Memory B cell (primary cell): Measurements from ENCODE around the gene NOTCH4.
A peak's percentile ranks its signal among the peaks of the same experiment; 100 is the strongest.

Experiments used
- ATAC-seq: fragments of 150-1000 bp; cut with Tn5 transposase; 2 replicates; pipeline ENCODE4 v1.10.0; 2021; ENCODE audit warnings: low read depth, mild to moderate bottlenecking, moderate library complexity
- DNase-seq, 2 donors: peaks; one replicate each; pipeline ENCODE4 v3.0.0; 2022; ENCODE audit warnings: low spot score in 2 of 2
- H3K27ac Mint-ChIP-seq: one replicate; pipeline ENCODE4 v1.8.0; 2022; ENCODE audit warnings: mild to moderate bottlenecking, moderate library complexity, mixed read lengths
- H3K27me3 Mint-ChIP-seq: one replicate; pipeline ENCODE4 v1.8.0; 2022; ENCODE audit warnings: mixed read lengths
- H3K36me3 Mint-ChIP-seq: one replicate; pipeline ENCODE4 v1.8.0; 2022; ENCODE audit warnings: mild to moderate bottlenecking, mixed read lengths
- H3K4me1 Mint-ChIP-seq: one replicate; pipeline ENCODE4 v1.8.0; 2022; ENCODE audit warnings: mixed read lengths
- H3K4me3 Mint-ChIP-seq: one replicate; pipeline ENCODE4 v1.8.0; 2022; ENCODE audit warnings: mild to moderate bottlenecking, moderate library complexity, mixed read lengths
- H3K9me3 Mint-ChIP-seq: one replicate; pipeline ENCODE4 v1.8.0; 2022; ENCODE audit warnings: mixed read lengths

NOTCH4 gene

DNA sequence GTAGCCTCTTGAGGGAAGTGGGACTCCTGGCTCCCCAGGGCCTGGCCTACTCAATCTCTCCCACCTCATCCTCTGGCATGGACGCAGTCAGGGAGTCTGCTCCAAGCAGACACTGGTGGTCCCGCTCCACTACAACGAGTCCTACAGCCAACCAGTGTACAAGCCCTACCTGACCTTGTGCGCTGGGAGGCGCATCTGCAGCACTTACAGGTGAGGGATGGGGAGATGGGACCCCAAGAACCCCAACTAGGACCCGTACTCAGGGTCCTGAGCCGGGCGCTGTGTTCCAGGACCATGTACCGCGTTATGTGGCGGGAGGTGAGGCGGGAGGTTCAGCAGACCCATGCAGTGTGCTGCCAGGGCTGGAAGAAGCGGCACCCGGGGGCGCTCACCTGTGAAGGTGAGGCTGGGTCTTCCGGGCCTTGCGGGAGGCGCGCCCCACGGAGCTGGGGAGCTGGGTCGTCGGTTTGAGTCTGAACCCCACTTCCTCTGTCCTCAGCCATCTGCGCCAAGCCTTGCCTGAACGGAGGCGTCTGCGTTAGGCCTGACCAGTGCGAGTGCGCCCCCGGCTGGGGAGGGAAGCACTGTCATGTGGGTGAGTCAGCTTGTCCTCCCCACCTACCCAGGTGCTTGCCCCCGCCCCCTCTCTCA is 57.3 kb downstream of the NOTCH4 start:
- Mint-ChIP-seq H3K27ac (no peak overlapping the region), H3K4me1 (peaks cover 9% of the 10 kb centered on the region), H3K36me3 (peaks cover 26% of the 10 kb centered on the region), H3K4me3 (no peak overlapping the region), H3K27me3 (no peaks in the 10 kb centered on the region), H3K9me3 (no peaks in the 10 kb centered on the region)
- ATAC-seq (no peak), DNase-seq (no peak)

DNA sequence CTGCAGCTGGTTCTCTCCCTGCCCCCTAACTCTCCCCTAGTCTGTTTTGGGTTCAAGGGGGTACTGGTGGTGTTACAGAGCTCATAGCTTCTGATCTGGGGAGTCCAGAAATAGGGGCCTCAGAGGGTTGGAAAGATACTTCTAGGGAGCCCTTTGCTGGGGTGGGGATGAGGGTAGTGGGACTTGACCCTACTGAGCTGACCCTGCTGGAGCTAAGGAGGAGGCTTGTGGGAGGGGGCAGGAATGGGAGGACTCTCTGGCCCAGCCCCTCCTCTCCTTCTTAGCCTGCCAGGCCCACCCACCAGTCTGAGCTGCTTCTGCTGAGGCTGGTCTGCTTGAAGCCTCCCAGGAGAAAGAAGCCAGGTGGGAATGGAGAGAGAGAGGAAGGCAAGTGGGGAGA is 59.6 kb downstream of the NOTCH4 start, which contains the start of gene EGFL8:
Gene EGFL8 (plus strand): TSS at position 301 of the 400 bp plus-strand sequence. CDS start 1,571 bp downstream, outside the sequence.
- Mint-ChIP-seq H3K27ac (no peak within 1 kb of the TSS), H3K9me3 (no peaks in the 10 kb centered on the region), H3K4me1 (peaks cover 5% of the 10 kb centered on the region), H3K36me3 (peaks cover 8% of the 10 kb centered on the region), H3K27me3 (no peaks in the 10 kb centered on the region), H3K4me3 (no peak within 1 kb of the TSS)
- ATAC-seq (no peak), DNase-seq (no peak)

DNA sequence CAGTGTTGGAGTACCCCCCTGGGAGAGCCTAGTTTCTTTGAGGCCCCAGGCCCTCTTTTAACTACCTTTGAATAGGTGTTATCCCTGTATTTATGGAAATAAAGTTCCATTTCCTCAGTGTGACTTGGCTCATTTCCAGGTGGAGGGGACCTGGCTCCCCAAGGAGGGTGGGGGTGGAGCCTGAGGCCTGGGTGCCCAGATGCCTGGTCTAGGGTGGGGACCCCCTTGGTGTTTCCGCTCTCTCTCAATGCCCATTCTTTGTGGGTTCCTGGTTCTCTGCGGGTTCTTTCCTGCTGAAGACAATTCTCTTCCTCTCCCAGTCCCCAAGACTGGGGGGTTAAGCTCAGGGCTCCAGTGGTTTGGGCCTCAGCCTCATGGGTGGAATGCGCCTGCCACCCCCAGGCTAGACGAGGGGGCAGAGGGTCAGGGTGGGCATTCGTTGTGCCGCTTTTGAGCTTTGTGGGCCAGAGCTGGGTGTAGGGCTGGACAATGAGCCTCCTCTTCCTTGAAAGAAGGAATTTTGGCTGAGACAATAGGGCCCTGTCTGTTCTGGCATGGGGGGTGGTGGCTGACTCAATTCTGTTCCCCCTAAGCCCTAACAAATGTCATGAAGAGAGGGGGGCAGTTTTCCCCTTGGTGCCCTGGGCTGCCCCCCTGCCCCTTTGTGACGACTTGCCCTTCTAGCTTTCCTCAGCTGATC is 60.2 kb downstream of the NOTCH4 start:
- no peak for ATAC-seq
- Mint-ChIP-seq H3K4me1 (peaks cover 3% of the 10 kb centered on the region), H3K36me3 (peaks cover 5% of the 10 kb centered on the region), H3K9me3 (no peaks in the 10 kb centered on the region), H3K27me3 (no peaks in the 10 kb centered on the region), H3K4me3 (no peak overlapping the region), H3K27ac (no peak overlapping the region)
- DNase-seq, result no peak

DNA sequence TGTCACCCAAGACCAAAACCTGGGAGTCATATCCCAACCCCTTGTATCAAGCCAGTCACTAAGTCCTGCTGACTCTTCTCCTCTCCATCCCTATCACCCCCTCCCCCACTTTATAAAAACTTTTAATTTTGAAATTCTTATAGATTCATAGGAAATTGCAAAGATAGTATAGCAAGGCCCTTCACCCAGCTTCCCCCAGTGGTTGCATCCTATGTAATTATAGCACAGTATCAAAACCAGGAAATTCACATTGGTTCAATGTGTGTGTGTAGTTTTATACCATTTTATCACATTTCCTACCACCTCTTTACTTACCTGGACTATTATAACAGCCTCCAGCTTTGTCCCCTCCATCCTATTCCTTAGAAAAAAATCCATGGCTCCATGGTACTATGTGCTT is 65.8 kb downstream of the NOTCH4 start:
- DNase-seq, result no peak
- H3K27me3 Mint-ChIP-seq, result peaks cover 4% of the 10 kb centered on the region
- no peak overlapping the region for H3K4me3 Mint-ChIP-seq
- peaks cover 18% of the 10 kb centered on the region for H3K4me1 Mint-ChIP-seq
- ATAC-seq, result no peak
- peaks cover 2% of the 10 kb centered on the region for H3K36me3 Mint-ChIP-seq
- H3K27ac Mint-ChIP-seq, result no peak overlapping the region
- H3K9me3 Mint-ChIP-seq, result no peaks in the 10 kb centered on the region

DNA sequence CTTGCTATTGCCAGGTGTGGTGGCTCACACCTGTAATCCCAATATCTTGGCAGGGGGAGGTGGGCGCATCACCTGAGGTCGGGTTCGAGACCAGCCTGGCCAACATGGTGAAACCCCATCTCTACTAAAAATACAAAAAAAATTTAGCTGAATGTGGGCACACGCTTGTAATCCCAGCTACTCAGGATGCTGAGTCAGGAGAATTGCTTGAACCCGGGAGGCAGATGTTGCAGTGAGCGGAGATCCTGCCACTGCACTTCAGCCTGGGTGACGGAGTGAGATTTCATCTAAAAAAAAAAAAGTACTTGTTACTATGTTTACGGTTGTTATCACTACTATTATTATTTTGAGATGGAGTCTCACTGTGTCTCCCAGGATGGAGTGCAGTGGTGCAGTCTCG is 67.0 kb downstream of the NOTCH4 start:
- ATAC-seq, result no peak
- Mint-ChIP-seq H3K27ac (no peak overlapping the region), H3K36me3 (peaks cover 2% of the 10 kb centered on the region)

DNA sequence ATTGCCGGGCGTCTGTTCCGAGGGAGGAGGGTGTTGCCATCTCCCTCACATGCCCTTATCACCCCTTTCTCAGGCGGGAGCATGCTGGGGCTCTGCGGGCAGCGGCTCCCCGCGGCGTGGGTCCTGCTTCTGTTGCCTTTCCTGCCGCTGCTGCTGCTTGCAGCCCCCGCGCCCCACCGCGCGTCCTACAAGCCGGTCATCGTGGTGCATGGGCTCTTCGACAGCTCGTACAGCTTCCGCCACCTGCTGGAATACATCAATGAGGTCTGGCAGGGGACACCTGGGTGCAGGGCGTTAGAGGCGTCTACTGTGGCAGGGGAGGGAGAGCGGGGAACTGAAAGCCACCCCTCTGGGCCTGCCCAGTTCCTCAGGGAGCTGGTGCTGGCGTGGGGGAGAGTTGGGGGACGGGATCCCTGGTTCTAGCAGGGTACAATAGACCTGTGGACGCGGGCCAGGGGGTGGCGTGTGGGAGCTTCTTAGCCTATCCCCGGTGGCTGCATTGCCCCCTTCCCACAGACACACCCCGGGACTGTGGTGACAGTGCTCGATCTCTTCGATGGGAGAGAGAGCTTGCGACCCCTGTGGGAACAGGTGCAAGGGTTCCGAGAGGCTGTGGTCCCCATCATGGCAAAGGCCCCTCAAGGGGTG is 69.2 kb downstream of the NOTCH4 start:
- peak overlapping the region; percentile 84 for H3K4me3 Mint-ChIP-seq
- no peaks in the 10 kb centered on the region for H3K9me3 Mint-ChIP-seq
- peaks cover 24% of the 10 kb centered on the region for H3K4me1 Mint-ChIP-seq
- H3K27ac Mint-ChIP-seq, result peak overlapping the region; percentile 0
- ATAC-seq (peak; percentile 87), DNase-seq (peak; percentile 53 to 66)
- peaks cover 2% of the 10 kb centered on the region for H3K36me3 Mint-ChIP-seq
- H3K27me3 Mint-ChIP-seq, result peaks cover 22% of the 10 kb centered on the region

More for the DNA sequence above, 67.0 kb downstream of the NOTCH4 start:
- no peaks in the 10 kb centered on the region for H3K9me3 Mint-ChIP-seq
- H3K27me3 Mint-ChIP-seq, result peaks cover 7% of the 10 kb centered on the region
- peaks cover 21% of the 10 kb centered on the region for H3K4me1 Mint-ChIP-seq
- no peak overlapping the region for H3K4me3 Mint-ChIP-seq
- DNase-seq, result no peak

DNA sequence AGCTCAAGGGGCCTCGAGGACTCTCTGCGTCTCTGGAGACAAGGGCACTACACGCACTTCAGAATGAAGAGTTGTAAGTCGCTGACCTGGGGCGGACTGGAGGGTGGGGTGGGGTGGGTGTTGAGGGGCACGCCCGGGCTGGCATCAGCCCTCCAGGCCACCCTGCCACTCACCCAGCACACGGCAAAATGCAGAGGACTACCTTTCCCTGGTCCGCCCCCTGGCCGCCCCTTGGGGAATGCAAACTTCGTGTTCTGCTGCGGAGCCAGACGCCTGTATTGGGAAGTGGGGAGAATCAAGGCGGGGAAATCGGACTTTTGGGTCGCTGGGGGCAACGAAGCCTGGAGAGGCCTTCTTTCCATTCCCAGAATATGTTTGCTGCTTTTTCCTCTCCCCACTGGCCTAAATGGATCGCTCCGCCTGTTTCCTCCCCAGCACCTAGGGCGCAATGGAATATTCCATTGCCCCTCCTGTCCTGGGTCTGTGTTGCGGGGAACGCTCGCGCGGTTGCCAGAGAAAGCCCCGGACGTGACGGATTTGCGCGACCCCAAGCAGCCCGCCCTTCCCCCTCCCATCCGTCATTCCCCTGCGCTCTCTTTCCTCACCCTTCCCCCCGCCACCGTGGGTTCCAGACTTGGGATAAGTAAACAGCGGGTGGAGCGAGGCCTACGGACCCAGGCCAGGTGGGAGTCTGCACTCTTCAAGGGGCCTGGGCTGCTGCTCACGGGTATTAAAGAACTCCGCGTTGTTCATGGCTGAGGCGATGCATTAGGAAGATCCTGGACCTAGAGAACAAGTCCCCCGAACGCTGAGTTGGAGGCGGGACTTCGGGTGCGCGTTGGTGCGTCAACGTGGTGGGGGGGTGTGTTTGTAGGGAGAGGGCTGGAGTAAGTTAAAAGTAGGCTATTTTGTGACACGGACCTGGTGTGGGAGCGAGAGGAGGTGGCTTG is 70.0 kb downstream of the NOTCH4 start, which contains the start of gene PPT2:
Gene PPT2 (plus strand): TSS at position 578 of the 950 bp plus-strand sequence. CDS start 454 bp downstream, outside the sequence.
- ATAC-seq (peak; percentile 41), DNase-seq (no peak)
- Mint-ChIP-seq H3K4me1 (peaks cover 24% of the 10 kb centered on the region), H3K27ac (peak within 1 kb of the TSS; percentile 0), H3K27me3 (peaks cover 25% of the 10 kb centered on the region), H3K4me3 (peak within 1 kb of the TSS; percentile 84), H3K9me3 (no peaks in the 10 kb centered on the region), H3K36me3 (peaks cover 2% of the 10 kb centered on the region)

DNA sequence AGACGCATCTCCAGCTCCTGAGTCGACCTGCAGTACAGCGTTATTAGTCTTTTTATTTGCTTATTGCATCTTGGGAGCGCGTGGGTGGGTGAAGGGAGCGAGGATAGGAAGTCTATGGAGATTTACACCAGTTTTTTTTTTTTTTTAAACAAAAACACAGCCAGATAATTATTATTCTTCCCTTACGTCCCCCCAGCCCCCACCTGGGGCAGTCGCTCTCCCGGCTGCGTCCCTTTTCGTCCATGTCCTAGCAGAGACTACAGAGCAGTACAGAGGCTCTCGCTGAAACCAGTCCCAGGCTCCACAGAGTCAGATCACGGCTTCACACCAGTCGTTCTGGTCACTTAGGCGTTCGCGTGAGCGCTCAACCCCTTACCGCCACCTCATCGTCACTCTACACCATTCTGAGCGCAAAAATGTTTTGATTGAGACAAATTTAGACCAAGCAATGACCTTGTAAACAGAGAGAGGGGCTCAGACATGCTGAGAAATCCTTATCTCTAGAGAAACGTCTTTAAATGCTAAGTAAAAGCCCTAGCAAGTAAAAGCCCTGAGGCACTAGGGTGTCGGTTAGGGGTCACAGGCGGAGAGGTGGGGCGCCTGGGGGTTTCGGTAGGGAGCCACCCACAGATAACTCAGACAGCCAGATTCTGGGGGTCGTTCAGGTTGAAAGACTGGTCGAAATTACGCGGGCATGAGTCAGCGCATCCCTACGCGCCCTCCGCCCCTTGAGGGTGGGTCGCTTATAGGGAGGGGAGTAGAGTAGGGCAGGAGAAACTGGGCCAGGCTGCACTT is 70.9 kb downstream of the NOTCH4 start:
- Mint-ChIP-seq H3K27ac (no peak overlapping the region), H3K4me1 (peaks cover 24% of the 10 kb centered on the region), H3K36me3 (no peaks in the 10 kb centered on the region), H3K4me3 (peak overlapping the region; percentile 67), H3K27me3 (peaks cover 31% of the 10 kb centered on the region), H3K9me3 (no peaks in the 10 kb centered on the region)
- no peak for DNase-seq
- ATAC-seq, result no peak

DNA sequence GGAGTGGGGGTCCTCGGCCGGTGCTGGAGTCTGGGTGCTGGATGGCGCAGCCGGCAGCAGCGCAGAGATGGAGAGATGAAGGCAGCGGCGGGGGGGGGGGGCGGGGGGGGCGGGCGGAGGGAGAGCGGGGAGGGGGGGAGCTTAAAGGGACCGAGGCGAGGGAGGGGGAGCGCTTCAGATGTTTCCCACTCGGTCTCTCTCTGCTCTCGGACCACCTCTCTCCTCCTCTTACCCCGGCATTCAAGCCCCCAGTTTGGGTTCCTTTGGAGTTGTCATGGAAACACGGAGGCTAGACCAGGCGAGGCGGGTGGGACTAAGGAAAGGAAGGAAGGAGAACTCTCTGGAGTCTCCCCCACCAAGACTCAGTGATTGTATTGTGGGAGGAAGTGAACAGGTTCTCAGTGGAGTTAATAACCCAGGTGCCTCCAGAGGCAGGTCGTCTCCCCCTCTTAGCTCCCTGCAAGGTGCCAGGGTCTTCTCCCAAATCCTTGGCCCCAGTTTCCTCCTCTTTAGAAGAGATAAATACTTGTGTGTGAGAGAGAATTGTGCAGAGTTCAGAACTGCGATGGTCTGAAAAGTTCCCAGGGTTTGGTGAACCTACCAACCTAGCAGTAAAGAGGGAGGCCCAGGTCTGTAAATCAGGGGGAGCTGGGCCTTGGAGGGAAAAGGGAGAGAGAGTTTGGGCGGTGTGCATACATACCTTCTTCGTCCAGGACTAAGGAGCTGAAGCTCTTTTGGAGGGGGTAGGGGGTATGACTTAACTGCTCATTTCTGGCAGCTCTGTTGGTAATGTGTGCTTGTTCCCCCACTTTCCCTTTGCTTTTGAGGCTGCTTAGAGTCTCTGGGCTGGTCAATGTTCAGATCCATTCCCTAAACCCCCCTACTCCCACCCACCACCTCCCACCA is 71.8 kb downstream of the NOTCH4 start, which contains the start of gene PRRT1:
Gene PRRT1 (minus strand): TSS at position 77 of the 906 bp plus-strand sequence. CDS start 112 bp downstream, outside the sequence.
- Mint-ChIP-seq H3K27ac (no peak within 1 kb of the TSS), H3K4me3 (no peak within 1 kb of the TSS), H3K9me3 (no peaks in the 10 kb centered on the region), H3K27me3 (peaks cover 33% of the 10 kb centered on the region), H3K4me1 (peaks cover 24% of the 10 kb centered on the region), H3K36me3 (no peaks in the 10 kb centered on the region)
- no peak for ATAC-seq
- no peak for DNase-seq

DNA sequence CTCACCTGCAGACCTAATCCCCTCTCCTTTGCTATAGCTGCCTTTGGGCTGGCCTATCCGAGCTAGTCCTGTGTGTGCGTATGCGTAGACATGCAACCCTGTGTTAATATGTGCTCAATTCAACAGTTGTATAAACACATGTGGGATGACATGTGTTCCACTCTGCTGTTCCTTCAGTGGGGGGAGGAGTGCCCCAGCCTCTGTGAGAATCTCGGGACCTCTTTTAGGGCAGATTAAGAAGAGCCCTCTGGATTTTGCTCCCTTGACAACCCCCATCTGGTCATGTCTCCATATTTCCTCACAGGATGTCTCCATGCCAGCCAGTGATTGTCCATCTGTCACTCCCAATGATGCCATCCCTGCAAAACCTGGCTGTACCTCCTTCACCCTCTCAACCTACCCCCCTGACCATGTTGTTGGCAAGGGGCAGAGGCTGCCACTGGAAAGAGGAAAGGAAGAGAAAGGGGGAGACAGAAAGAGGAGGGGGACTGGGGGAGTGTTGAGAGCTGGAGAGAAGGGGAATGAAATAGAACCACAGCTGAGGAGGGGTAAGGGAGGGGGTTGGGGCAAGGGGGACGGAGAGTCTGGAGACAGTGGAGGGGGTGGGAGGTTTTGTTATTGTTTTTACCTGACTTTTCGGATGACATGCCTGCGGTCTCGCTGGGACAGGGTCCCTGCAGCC is 72.5 kb downstream of the NOTCH4 start:
- Mint-ChIP-seq H3K9me3 (no peaks in the 10 kb centered on the region), H3K36me3 (no peaks in the 10 kb centered on the region), H3K27me3 (peaks cover 37% of the 10 kb centered on the region), H3K4me3 (no peak overlapping the region), H3K27ac (no peak overlapping the region), H3K4me1 (peaks cover 24% of the 10 kb centered on the region)
- ATAC-seq (no peak), DNase-seq (no peak)

DNA sequence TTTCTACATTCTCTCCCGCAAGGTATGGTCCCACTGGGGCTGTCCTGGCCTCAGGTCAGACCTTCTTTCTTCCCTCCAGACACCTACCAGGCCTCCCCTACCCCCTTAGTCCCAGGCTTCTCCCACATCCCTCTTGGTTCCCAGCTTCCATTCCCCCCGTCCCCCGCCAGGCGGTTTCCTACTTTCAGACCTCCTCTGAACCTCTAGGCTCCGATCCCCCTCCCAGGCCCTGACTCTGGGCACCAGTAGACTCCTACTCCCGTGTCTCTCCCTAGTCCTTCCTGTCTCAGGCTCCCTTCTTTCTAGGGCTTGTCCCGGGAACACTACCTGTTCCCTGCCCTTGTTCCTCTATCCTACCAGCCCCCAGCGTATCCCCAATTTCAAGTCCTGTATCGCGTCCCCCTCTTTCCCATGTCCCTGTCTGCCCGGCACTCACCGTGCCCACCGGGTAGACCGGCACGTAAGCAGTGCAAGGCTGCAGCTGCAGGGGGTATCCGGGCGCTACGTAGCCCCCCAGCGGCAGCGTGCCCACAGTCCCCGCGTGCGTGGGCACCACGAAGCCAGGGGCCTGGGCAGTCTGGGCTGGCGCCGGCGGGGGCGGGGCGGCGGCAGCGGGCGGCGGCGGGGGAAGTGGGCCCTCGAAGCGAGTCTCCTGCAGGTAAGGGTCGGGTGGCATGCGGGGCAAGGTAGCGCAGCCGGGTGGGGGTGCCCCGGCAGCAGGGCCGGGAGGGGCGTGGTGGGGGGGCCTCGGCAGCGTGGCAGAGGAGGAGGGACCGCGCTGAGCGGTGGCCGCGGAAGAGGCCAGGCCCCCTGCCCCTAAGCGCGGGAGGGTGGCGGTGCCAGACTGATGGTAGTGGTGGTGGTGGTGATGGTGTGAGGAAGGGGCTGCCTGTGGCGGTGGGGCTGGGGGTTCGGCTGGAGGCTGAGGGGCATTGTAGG is 73.7 kb downstream of the NOTCH4 start:
- Mint-ChIP-seq H3K36me3 (no peaks in the 10 kb centered on the region), H3K9me3 (no peaks in the 10 kb centered on the region), H3K27ac (no peak overlapping the region), H3K4me1 (peaks cover 21% of the 10 kb centered on the region), H3K4me3 (no peak overlapping the region), H3K27me3 (peaks cover 33% of the 10 kb centered on the region)
- no peak for ATAC-seq
- no peak for DNase-seq
